ENCODE data around the gene GHRH.

Gene GHRH

GRCh38 chr20:37260923-37261322, 691 bp downstream of the GHRH start:
- no peak for DNase-seq (ENCODE audit: low read depth)

GRCh38 chr20:37259865-37260264, 1.7 kb downstream of the GHRH start:
- no peak for DNase-seq (ENCODE audit: low read depth)

- DNase-seq (ENCODE audit: low read depth): no peak
These were observed 2.6 kb downstream of the GHRH start for GRCh38 chr20:37259031-37259430.

- no peak for DNase-seq (ENCODE audit: low read depth)
These were observed 3.6 kb downstream of the GHRH start for GRCh38 chr20:37257988-37258387.

- DNase-seq (ENCODE audit: low read depth): no peak
These were observed 4.1 kb downstream of the GHRH start for GRCh38 chr20:37257530-37257929.

GRCh38 chr20:37256286-37256685, 5.3 kb downstream of the GHRH start:
- DNase-seq (ENCODE audit: low read depth): no peak

- no peak for DNase-seq (ENCODE audit: low read depth)
These were observed 7.3 kb downstream of the GHRH start for GRCh38 chr20:37254114-37254878.

GRCh38 chr20:37253087-37253486, 8.5 kb downstream of the GHRH start:
- no peak for DNase-seq (ENCODE audit: low read depth)

GRCh38 chr20:37251825-37252477, 9.7 kb downstream of the GHRH start:
- DNase-seq (ENCODE audit: low read depth): no peak

GRCh38 chr20:37249304-37249703, 12.3 kb downstream of the GHRH start:
- DNase-seq (ENCODE audit: low read depth): no peak

- DNase-seq (ENCODE audit: low read depth): no peak
These were observed 14.1 kb downstream of the GHRH start for GRCh38 chr20:37247547-37247946.

GRCh38 chr20:37246736-37247135, 14.9 kb downstream of the GHRH start:
- DNase-seq (ENCODE audit: low read depth): no peak

- no peak for DNase-seq (ENCODE audit: low read depth)
These were observed 16.1 kb downstream of the GHRH start for GRCh38 chr20:37245216-37246150.

- no peak for DNase-seq (ENCODE audit: low read depth)
These were observed 17.0 kb downstream of the GHRH start for GRCh38 chr20:37244572-37244957.

- no peak for DNase-seq (ENCODE audit: low read depth)
These were observed 17.6 kb downstream of the GHRH start for GRCh38 chr20:37243937-37244571.

GRCh38 chr20:37243076-37243936, 18.3 kb downstream of the GHRH start:
- no peak for DNase-seq (ENCODE audit: low read depth)

- DNase-seq (ENCODE audit: low read depth): no peak
These were observed 19.1 kb downstream of the GHRH start for GRCh38 chr20:37242503-37242902.

- DNase-seq (ENCODE audit: low read depth): no peak
These were observed 21.1 kb downstream of the GHRH start for GRCh38 chr20:37240337-37241067.

- DNase-seq (ENCODE audit: low read depth): no peak
These were observed 22.6 kb downstream of the GHRH start for GRCh38 chr20:37238935-37239451.

- DNase-seq (ENCODE audit: low read depth): no peak
These were observed 23.2 kb downstream of the GHRH start for GRCh38 chr20:37238426-37238825.

All from HS-27A (cell line).